GM21367 (cell line): Measurements from ENCODE around the gene PARP12.

ENCODE experiments used
- ATAC-seq: cut with Tn5 transposase; IDR thresholded peaks from one replicate; pipeline ENCODE4 v1.9.1; 2021; ENCODE audit not compliant: unreplicated experiment

Gene PARP12

DNA sequence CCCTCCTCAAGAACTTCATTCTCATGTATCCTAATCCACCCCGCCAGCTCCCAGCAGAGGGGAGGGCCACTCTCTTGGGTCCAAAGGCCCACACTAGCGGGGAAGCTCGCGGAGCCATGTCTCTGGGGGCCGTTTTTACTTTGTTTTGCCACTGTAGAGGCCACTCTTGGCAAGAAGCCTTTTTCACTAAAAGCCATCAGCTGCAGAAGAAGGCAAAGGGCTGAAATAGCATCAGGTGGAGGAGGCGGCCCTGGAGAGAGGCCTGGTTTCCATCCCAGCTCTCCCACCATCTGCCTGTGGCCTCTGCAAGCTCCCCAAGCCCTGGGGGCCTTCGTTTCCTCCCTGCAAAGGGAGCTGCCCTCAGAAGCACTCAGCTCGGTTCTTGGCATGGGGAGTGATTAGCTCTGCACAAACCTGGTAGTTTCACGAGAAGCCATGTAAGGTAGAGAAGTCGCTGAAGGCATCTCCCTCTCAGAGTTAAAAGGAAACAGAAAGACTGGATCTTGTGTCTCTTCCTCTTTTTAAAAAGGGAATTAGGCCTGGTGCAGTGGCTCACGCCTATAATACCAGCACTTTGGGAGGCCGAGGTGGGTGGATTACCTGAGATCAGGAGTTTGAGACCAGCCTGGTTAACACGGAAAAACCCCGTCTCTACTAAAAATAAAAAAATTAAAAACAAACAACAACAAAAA lies 70.3 kb downstream of the PARP12 start:
- ATAC-seq: no peak

DNA sequence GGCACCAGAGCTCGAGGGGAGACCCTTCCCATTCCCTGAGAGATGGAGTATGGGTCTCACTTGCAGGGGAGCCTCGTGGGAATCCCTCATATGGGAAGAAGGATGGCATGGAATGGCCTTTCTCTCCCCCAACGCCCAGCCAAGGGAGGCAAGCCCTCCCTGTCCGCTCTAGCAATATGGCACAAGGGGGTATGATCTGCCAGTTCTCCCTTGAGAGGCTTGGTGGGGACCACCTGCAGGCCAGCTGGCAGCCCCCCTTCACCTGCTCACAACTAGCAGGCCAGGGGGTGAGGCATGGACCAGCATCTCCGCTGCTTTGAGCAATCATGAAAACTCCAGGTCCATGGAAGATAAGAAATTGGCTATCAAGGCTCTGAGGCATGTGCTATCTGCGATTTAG lies 70.8 kb downstream of the PARP12 start:
- ATAC-seq: no peak

- ATAC-seq: no peak
Measured at GRCh38 chr7:139991269-139991666, 71.5 kb downstream of the PARP12 start.

DNA sequence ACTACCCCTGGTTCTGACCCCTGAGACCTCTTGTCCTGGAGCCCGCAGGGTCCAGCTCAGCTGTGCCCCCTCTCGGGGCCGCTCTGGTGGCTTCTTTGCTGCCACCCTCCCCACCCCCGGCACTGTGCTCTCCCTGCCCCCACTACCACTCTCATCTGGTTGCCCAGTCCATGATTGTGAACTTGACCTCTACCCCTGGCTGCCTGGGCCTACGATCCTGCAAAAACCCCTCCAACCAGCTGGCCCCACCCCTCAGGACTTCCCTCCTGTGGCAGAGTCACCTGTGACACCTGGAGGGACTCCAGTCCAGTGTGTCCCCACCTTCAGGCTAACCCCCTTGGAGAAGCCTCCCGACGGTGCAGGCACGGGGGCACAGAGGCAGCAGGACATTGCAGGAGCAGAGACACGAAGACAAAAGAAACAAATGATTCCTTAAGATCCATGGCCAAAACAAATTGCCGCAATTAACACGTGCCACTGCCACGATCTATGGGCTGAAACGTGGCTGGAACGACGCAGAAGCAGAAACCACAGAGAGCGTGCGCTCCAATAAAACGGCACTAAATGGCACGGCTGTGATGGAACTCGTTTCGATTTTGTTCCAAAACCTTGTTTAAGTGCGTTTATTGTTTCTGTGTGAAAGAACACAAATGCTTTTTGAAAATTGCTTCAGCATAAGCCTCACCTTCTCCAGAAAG lies 72.0 kb downstream of the PARP12 start:
- no peak for ATAC-seq

GRCh38 chr7:139990142-139990535 lies 72.6 kb downstream of the PARP12 start:
- no peak for ATAC-seq

- ATAC-seq: no peak
Measured at GRCh38 chr7:139989366-139990141, 73.2 kb downstream of the PARP12 start.

- no peak for ATAC-seq
Measured at GRCh38 chr7:139987691-139988516, 74.8 kb downstream of the PARP12 start.

GRCh38 chr7:139985811-139986210 lies 76.9 kb downstream of the PARP12 start:
- no peak for ATAC-seq

DNA sequence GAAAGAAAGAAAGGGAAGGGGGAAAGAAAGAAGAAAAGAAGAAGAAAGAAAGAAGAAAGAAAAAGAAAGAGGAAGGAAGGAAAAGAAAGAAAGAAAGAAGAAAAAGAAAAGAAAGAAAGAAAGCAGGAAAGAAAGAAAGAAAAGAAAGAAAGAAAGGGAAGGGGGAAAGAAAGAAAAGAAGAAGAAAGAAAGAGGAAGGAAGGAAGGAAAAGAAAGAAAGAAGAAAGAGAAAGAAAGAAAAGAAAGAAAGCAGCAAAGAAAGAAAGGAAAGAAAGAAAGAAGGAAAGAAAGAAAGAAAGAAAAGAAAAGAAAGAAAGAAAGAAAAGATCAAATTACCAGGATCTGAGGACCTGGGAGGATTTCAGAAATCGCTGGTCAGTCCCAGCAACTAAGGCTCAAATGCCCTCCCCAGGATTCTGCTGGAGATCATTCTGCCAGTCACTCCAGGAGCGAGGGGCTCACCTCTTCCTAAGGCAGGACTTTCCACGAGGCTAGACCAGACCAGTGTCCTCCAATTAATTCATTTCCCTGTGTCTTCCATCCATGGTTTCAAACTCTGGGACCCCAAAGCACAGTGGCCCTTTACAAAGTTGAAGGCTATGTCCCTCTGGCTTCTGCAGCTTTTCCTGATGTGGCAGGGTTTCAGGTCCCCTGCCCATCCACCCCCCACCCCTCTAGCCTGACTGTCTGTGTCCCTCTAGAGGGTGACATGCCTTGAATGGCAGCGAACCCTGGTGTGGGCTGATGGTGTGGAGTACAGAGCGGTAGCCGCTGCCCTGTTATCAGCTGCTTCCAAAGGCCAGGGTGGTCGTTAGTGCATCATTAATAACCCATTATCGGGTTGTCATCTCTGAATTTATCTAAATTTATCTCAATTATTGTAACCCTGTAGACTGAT lies 77.9 kb downstream of the PARP12 start:
- ATAC-seq: no peak

DNA sequence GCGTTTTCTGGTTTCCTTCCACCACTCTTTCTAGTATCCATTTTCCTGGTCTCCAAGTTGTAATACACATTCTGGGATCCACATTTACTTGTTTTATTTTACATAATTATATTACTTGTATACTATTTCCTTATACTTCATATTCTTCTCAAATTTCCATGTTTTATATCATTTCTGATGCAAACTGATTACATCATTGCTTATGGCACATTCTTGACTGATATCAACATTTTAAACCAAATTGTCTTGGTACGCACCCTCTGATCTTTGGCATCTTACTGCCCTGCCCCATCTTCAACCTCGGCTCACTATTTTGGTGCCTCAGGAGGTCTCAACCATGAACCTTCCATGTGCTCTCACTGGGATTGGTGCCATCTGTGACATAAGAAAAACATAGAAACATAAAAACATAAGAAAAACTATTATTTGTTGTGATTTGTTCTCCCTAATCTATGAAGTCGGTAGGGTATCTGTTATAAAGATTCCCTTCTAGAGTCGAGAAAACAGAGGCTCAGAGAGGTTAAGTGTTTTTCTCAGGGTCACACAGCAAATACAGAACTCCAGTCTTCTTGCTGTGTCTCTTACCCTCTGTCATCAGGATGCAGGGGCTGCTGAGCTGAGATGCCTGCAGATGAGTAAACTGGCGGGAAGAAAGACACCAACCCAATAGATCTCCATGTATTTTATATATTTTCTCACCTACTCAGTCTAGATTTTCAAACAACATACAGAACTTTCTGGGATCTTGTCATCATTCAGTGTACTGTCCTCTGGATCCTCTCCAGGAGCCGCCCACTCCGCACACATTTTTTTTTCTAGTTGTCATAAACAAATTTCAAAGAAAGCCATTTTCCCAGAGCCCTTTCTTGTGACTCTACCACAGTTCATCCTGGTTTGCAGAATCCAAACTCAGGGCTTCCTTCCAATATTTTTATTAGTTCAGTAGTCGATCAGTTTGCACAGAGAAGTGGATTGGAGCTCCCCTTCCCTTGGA lies 79.5 kb downstream of the PARP12 start:
- ATAC-seq: no peak

DNA sequence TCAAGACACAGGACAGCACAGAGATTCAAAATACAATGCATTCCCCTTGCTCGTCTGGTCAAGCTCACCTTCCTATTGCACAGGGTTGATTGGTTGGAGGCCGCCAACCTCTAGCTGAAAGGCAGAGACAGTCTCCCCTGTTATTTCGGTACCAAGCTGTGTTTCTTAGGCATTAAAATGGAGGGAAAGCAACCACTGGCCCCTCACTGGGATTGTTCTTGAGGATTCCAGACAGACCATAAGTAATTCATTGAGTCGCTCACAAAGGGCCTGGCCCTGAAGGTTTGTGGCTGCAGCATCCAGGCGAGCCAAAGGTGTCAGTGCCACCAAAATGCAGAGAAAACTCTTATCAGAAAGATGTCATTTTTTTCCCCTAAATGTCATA lies 81.2 kb downstream of the PARP12 start:
- ATAC-seq: no peak

DNA sequence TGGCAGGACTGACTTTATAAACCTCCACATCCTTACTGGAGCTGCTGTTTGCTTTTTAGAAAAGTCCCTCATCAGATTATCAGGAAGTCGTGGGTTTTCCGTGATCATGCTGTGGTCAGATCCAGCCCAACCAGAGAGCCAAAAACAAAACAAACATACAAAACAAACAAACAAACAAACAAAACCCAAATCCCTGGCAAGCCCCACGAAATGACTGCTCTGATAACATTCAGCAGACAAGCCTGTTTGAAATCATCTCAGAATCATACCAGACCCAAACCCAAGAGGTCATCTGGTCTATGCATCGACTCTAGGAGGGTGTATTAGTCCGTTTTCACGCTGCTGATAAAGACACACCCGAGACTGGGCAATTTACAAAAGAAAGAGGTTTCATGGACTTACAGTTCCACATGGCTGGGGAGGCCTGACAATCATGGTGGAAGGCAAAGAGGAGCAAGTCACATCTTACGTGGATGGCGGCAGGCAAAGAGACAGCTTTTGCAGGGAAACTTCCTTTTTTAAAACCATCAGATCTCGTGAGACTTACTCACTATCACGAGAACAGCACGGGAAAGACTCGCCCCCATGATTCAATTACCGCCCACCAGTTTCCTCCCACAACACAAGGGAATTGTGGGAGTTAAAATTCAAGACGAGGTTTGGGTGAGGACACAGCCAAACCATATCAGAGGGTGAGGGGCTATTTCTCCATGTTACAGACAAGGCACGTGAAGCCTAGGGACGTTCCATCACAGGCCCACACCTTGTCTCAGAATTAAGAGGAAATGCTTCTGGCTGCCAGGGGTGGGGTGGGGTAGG lies 85.7 kb downstream of the PARP12 start:
- ATAC-seq: no peak

GRCh38 chr7:139976055-139976837 lies 86.5 kb downstream of the PARP12 start:
- ATAC-seq: no peak

DNA sequence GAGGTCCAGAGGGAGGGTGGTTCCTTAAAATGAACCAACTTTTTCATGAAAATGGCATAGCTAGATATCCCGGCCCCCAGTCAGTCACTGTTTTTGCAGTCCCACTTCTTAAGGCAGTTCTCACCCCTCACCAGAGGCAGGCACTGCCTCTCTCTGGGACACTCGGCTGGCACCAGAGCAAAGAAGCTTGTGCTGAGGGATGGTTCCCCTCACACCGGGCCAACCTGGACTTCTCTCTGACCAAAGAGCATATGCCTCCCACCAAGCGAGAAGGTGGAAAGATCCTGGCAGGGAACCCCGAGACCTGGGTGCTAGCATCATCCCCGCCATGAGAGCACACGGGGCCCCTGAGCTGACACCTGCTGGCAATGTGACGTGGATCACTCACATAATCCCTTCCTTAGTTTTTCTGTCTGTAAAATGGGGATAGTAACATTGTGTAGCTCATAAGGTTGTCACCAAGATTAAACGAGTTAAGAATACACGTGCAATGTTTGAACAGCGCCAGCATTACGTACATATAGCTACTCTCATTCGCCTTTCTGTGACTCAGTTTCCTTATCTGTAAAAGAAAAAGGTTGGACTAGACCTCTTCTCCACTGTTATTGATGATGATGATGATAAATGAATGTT lies 88.5 kb downstream of the PARP12 start:
- ATAC-seq: no peak
